Erythroblast (primary cell): ENCODE data around the gene FSHR.

ENCODE experiments used
- GATA1 ChIP-seq: IDR thresholded peaks from 2 replicates; pipeline ENCODE4 v1.6.1; 2011; ENCODE audit warnings: low read depth, mild to moderate bottlenecking, control low read depth, low read length, moderate library complexity
- POLR2A ChIP-seq: IDR thresholded peaks from 2 replicates; pipeline ENCODE4 v1.6.1; 2011; ENCODE audit warnings: mild to moderate bottlenecking, low read length

DNA sequence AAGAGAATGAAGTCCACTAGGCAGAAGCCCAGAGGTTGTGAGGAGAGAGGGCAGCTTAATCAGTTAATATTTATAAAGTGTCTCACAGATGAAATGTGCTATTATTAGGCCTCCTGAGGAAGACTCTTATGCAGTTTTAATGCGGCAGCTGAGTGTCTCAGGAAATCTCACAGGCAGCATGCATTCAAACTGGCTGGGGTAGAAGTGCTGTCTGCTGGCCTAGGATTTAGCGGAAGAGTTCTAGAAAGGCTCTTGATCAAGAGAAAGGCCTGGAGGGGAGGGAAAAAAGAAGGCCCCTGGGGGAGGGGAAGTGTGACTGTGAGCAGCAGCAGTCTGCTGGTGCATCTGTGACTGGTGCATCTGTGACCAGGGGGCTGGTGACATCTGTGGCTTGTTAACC, 133.0 kb downstream of the FSHR start:
- TF ChIP-seq POLR2A (no peak), GATA1 (no peak)
